HepG2 (cell line): ENCODE results near the gene KIAA0930. TPM values are rescaled to one million over a fixed set of nuclear protein-coding genes. Genes with fewer than 3 reads are reported as not detected.

Source experiments
- ARNT2 ChIP-seq: sonication (generic); formaldehyde crosslinking; IDR thresholded peaks from 2 replicates; pipeline ENCODE4 v1.8.0; 2022; ENCODE audit warnings: mild to moderate bottlenecking, low read depth, missing genetic modification reagents, moderate library complexity
- EZH2 ChIP-seq: conservative IDR thresholded peaks from 2 replicates; pipeline ENCODE4 v1.6.1; 2012; ENCODE audit warnings: mild to moderate bottlenecking, low read depth, low read length, moderate library complexity
- HIVEP1 ChIP-seq: sonication (generic); formaldehyde crosslinking; IDR thresholded peaks from 2 replicates; pipeline ENCODE4 v1.4.0; 2020; ENCODE audit warnings: mild to moderate bottlenecking, missing genetic modification reagents
- HMG20B ChIP-seq: conservative IDR thresholded peaks from 2 replicates; pipeline ENCODE4 v1.6.1; 2016; ENCODE audit warnings: missing genetic modification reagents, missing compliant biosample characterization
- REPIN1 ChIP-seq: sonication (generic); formaldehyde crosslinking; IDR thresholded peaks from 2 replicates; pipeline ENCODE4 v1.8.0; 2022; ENCODE audit warnings: missing genetic modification reagents, low read depth, mild to moderate bottlenecking, borderline replicate concordance
- REST ChIP-seq, 2 experiments: IDR thresholded peaks; 2 replicates each; pipeline ENCODE4 v1.6.1; 2011 to 2012; ENCODE audit warnings: low read length in 2 of 2, borderline replicate concordance in 1 of 2, low read depth in 1 of 2, mild to moderate bottlenecking in 1 of 2, moderate library complexity in 1 of 2
- SNAI1 ChIP-seq: sonication (generic); formaldehyde crosslinking; IDR thresholded peaks from 2 replicates; pipeline ENCODE4 v1.5.0; 2020; ENCODE audit warnings: mild to moderate bottlenecking, missing genetic modification reagents, borderline replicate concordance
- SP4 ChIP-seq: sonication (generic); formaldehyde crosslinking; IDR thresholded peaks from 2 replicates; pipeline ENCODE4 v1.8.1; 2023; ENCODE audit warnings: mild to moderate bottlenecking, missing genetic modification reagents
- TMF1 ChIP-seq: sonication (generic); formaldehyde crosslinking; IDR thresholded peaks from 2 replicates; pipeline ENCODE4 v1.8.1; 2022; ENCODE audit warnings: low read depth, missing genetic modification reagents
- ZFP36L1 ChIP-seq: sonication (generic); formaldehyde crosslinking; IDR thresholded peaks from 2 replicates; pipeline ENCODE4 v1.8.0; 2022; ENCODE audit warnings: mild to moderate bottlenecking, missing genetic modification reagents, moderate library complexity
- ZFP37 ChIP-seq: sonication (generic); formaldehyde crosslinking; IDR thresholded peaks from 2 replicates; pipeline ENCODE4 v1.4.0; 2020; ENCODE audit warnings: missing genetic modification reagents, borderline replicate concordance
- ZNF138 ChIP-seq: sonication (generic); formaldehyde crosslinking; IDR thresholded peaks from 2 replicates; pipeline ENCODE4 v1.5.0; 2020; ENCODE audit warnings: mild to moderate bottlenecking, low read depth, missing genetic modification reagents
- ZNF652 ChIP-seq: IDR thresholded peaks from 2 replicates; pipeline ENCODE4 v1.6.1; 2016; ENCODE audit warnings: low read depth, borderline replicate concordance
- ZNF740 ChIP-seq: sonication (generic); formaldehyde crosslinking; IDR thresholded peaks from 2 replicates; pipeline ENCODE4 v1.4.0; 2020; ENCODE audit warnings: missing genetic modification reagents
- polyA plus RNA-seq, 8 experiments: library from polyadenylated mRNA; depleted of rRNA in 3 of 8; stranded (reverse) in 7 of 8; unstranded in 1 of 8; fragments of >200 nt; fragmentation: Illumina TruSeq in 4 of 8; extraction: Trizol in 4 of 8; gene quantifications; 2 replicates each; pipeline versions ENCODE4 v1.2.1 to v1.2.3, GENCODE V29; 2011 to 2016; ENCODE audit warnings: low read depth in 4 of 8, missing spikeins in 1 of 8, mixed read lengths in 1 of 8; ENCODE audit not compliant: insufficient read depth in 1 of 8
- total RNA-seq, 5 experiments: library from RNA; depleted of rRNA; stranded (reverse); fragments of >200 nt; fragmentation: Illumina TruSeq; extraction: Trizol; gene quantifications; 2 replicates each; pipeline ENCODE4 v1.2.3, GENCODE V29; 2016; ENCODE audit warnings: low read depth in 1 of 5
- TF ChIP-seq, protein P1 (sequence below), 2 experiments: sonication (generic) in 1 of 2; formaldehyde crosslinking in 1 of 2; IDR thresholded peaks; 2 replicates each; pipeline versions ENCODE4 v1.4.0 to v1.6.1; 2018 to 2020; ENCODE audit warnings: missing genetic modification reagents in 2 of 2, borderline replicate concordance in 1 of 2, low read depth in 1 of 2, mild to moderate bottlenecking in 1 of 2, missing biosample characterization in 1 of 2
- TF ChIP-seq, protein P2 (sequence below): sonication (generic); formaldehyde crosslinking; conservative IDR thresholded peaks from 2 replicates; pipeline ENCODE4 v1.4.0; 2020; ENCODE audit warnings: missing genetic modification reagents
- TF ChIP-seq, protein P3 (sequence below): IDR thresholded peaks from 2 replicates; pipeline ENCODE4 v1.6.1; 2016; ENCODE audit warnings: mild to moderate bottlenecking

The KIAA0930 gene
- total and polyA plus RNA-seq, 2 of the 13 experiments (the other 11 are each of a cell fraction or from before 2014, with no cell fraction given): 27.0 to 38.2 TPM

- TF ChIP-seq EZH2 (no peak), REST (IDR thresholded peaks at IDR 0.05; ENCODE audit: borderline replicate concordance in 1 of 2, low read depth in 1 of 2, low read length in 2 of 2) (no peak), SP4 (no peak), TMF1 (CRISPR knock-in tag) (no peak), ZNF138 (CRISPR knock-in tag) (no peak), ZNF652 (CRISPR knock-in tag) (no peak), ZFP36L1 (CRISPR knock-in tag) (no peak), HMG20B (CRISPR knock-in tag) (no peak), HIVEP1 (no peak), ZNF740 (CRISPR knock-in tag) (0 out of 2 replicates have a peak, but pooled peaks have one; percentile 40), ARNT2 (no peak), REPIN1 (CRISPR knock-in tag) (no peak), SNAI1 (CRISPR knock-in tag) (no peak), ZFP37 (CRISPR knock-in tag) (no peak)
- TF ChIP-seq, protein P1, sequence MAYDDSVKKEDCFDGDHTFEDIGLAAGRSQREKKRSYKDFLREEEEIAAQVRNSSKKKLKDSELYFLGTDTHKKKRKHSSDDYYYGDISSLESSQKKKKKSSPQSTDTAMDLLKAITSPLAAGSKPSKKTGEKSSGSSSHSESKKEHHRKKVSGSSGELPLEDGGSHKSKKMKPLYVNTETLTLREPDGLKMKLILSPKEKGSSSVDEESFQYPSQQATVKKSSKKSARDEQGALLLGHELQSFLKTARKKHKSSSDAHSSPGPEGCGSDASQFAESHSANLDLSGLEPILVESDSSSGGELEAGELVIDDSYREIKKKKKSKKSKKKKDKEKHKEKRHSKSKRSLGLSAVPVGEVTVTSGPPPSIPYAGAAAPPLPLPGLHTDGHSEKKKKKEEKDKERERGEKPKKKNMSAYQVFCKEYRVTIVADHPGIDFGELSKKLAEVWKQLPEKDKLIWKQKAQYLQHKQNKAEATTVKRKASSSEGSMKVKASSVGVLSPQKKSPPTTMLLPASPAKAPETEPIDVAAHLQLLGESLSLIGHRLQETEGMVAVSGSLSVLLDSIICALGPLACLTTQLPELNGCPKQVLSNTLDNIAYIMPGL (CRISPR knock-in tag; IDR thresholded peaks at IDR 0.05; ENCODE audit: borderline replicate concordance in 1 of 2, low read depth in 1 of 2): no peak
- TF ChIP-seq, protein P2, sequence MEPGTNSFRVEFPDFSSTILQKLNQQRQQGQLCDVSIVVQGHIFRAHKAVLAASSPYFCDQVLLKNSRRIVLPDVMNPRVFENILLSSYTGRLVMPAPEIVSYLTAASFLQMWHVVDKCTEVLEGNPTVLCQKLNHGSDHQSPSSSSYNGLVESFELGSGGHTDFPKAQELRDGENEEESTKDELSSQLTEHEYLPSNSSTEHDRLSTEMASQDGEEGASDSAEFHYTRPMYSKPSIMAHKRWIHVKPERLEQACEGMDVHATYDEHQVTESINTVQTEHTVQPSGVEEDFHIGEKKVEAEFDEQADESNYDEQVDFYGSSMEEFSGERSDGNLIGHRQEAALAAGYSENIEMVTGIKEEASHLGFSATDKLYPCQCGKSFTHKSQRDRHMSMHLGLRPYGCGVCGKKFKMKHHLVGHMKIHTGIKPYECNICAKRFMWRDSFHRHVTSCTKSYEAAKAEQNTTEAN (CRISPR knock-in tag): no peak
- TF ChIP-seq, protein P3, sequence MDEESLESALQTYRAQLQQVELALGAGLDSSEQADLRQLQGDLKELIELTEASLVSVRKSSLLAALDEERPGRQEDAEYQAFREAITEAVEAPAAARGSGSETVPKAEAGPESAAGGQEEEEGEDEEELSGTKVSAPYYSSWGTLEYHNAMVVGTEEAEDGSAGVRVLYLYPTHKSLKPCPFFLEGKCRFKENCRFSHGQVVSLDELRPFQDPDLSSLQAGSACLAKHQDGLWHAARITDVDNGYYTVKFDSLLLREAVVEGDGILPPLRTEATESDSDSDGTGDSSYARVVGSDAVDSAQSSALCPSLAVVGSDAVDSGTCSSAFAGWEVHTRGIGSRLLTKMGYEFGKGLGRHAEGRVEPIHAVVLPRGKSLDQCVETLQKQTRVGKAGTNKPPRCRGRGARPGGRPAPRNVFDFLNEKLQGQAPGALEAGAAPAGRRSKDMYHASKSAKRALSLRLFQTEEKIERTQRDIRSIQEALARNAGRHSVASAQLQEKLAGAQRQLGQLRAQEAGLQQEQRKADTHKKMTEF: no peak
Observed at GRCh38 chr22:45208993-45209838, 31.5 kb downstream of the KIAA0930 start (continued).
